ENCODE results near the gene PPP1R12B. TPM values are rescaled to one million over a fixed set of nuclear protein-coding genes. Genes with fewer than 3 reads are reported as not detected.

PPP1R12B gene
- total RNA-seq, 4 donors from 2014 or later, result 197 to 386 (median 303) TPM

GRCh38 chr1:202572867-202573266, 224.4 kb downstream of the PPP1R12B start:
- Histone ChIP-seq H3K36me3 (no peaks in the 10 kb centered on the region), H3K27me3 (no peaks in the 10 kb centered on the region), H3K9me3 (no peaks in the 10 kb centered on the region), H3K27ac (peak overlapping the region; percentile 87 to 100), H3K4me1 (peaks cover 14 to 38% of the 10 kb centered on the region in 2 donors), H3K4me3 (no peak overlapping the region)
- no peak for DNase-seq
- intact Hi-C loops (cut with DNase I; ENCODE audit: low total_unique reads), result no loop called here
- TF ChIP-seq POLR2A (IDR thresholded peaks at IDR 0.05) (no peak), CTCF (IDR thresholded peaks at IDR 0.05) (no peak)

- H3K36me3 ChIP-seq, result no peaks in the 10 kb centered on the region
- no peaks in the 10 kb centered on the region for H3K9me3 ChIP-seq
- peaks cover 10 to 44% of the 10 kb centered on the region in 2 donors for H3K4me1 ChIP-seq
- intact Hi-C loops (cut with DNase I; ENCODE audit: low total_unique reads), result no loop called here
- no peak overlapping the region for H3K4me3 ChIP-seq
- no peak for DNase-seq
- H3K27me3 ChIP-seq, result no peaks in the 10 kb centered on the region
- TF ChIP-seq POLR2A (IDR thresholded peaks at IDR 0.05) (no peak), CTCF (IDR thresholded peaks at IDR 0.05) (no peak)
- peak overlapping the region; percentile 87 to 100 for H3K27ac ChIP-seq
These were observed 227.6 kb downstream of the PPP1R12B start for GRCh38 chr1:202575918-202576653.

GRCh38 chr1:202576816-202577215, 228.3 kb downstream of the PPP1R12B start:
- no peaks in the 10 kb centered on the region for H3K27me3 ChIP-seq
- no peaks in the 10 kb centered on the region for H3K9me3 ChIP-seq
- no peak for DNase-seq
- no peaks in the 10 kb centered on the region for H3K36me3 ChIP-seq
- intact Hi-C loops (cut with DNase I; ENCODE audit: low total_unique reads), result no loop called here
- peak overlapping the region; percentile 87 to 100 for H3K27ac ChIP-seq
- peaks cover 3 to 44% of the 10 kb centered on the region in 2 donors for H3K4me1 ChIP-seq
- no peak for TF ChIP-seq POLR2A (IDR thresholded peaks at IDR 0.05)
- no peak for TF ChIP-seq CTCF (IDR thresholded peaks at IDR 0.05)
- H3K4me3 ChIP-seq, result no peak overlapping the region

- no peak overlapping the region for H3K4me3 ChIP-seq
- H3K27me3 ChIP-seq, result no peaks in the 10 kb centered on the region
- H3K27ac ChIP-seq, result peak overlapping the region; percentile 87 to 100
- H3K4me1 ChIP-seq, result peaks cover 0 to 40% of the 10 kb centered on the region in 2 donors
- intact Hi-C loops (cut with DNase I; ENCODE audit: low total_unique reads), result no loop called here
- H3K9me3 ChIP-seq, result no peaks in the 10 kb centered on the region
- no peaks in the 10 kb centered on the region for H3K36me3 ChIP-seq
- no peak for TF ChIP-seq CTCF (IDR thresholded peaks at IDR 0.05)
- no peak for TF ChIP-seq POLR2A (IDR thresholded peaks at IDR 0.05)
- no peak for DNase-seq
These were observed 228.9 kb downstream of the PPP1R12B start for GRCh38 chr1:202577381-202577780.

GRCh38 chr1:202578001-202578504, 229.6 kb downstream of the PPP1R12B start:
- Histone ChIP-seq H3K4me3 (no peak overlapping the region), H3K4me1 (peaks cover 0 to 40% of the 10 kb centered on the region in 2 donors), H3K27me3 (no peaks in the 10 kb centered on the region), H3K9me3 (no peaks in the 10 kb centered on the region), H3K36me3 (no peaks in the 10 kb centered on the region), H3K27ac (peak overlapping the region; percentile 87 to 100)
- intact Hi-C loops (cut with DNase I; ENCODE audit: low total_unique reads), result no loop called here
- TF ChIP-seq CTCF (IDR thresholded peaks at IDR 0.05) (no peak), POLR2A (IDR thresholded peaks at IDR 0.05) (no peak)
- DNase-seq, result no peak

Data from uterus (tissue), 4 donors.